GM19099 (cell line): ENCODE measurements around the gene FBXO34.

Experiments used
- POLR2A ChIP-seq: IDR thresholded peaks from 3 replicates; pipeline ENCODE4 v1.6.1; 2011; ENCODE audit warnings: low read depth; ENCODE audit not compliant: insufficient read length; ENCODE audit errors: extremely low read depth

The FBXO34 gene

DNA sequence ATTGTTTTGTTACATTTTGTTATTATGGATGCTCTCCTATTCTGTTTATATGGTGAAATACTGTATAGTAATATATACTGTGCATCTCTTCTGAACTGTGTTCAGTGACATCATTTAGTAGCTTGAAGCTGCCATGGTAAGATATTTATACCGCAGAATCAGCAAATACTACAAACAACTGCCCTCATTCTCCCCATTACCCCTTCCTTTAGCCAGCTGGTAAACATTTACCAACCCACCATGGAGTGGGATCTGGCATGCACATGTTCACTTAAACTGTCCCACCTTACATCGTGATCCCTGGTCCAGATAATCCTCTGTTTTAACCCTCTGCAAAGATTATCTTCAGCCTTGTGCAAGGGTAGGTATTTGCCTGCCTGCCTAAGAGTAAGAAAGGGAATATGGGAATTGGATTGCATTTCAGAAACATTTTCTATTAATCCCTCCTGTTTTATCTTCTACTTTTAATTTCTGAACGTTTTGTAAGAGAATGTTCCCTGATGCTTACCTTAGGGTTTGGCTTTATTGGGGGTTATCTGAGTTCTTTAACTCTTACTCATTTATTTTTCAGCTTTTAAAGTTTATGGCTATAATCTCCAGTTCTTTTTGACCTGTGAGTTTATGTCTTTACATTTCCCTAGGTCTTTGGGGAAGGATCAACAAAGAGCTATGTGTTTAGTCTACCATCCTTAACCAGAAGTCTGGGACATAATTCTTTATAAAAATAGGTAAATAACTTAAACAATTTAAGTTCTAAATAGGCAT lies 46.5 kb downstream of the FBXO34 start:
- no peak for TF ChIP-seq POLR2A

DNA sequence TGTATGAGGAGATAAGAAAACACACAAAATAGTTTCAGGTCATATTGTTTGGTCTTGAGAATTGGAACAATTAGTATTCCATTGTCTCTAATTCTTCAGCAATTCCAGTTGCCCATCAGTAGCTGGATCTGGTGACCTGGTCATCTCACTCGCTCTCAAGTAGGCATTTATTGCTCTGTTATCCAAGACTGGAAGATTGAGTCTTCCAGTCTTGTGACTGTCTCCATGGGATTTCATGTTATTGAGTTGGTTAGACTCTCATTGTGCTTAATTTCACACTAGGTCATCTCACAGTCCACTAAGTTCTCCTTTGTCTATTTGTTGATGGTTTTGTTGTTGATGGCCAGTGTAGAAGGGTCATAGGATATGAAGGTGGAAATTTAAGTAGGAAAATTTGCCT lies 47.5 kb downstream of the FBXO34 start:
- no peak for TF ChIP-seq POLR2A

DNA sequence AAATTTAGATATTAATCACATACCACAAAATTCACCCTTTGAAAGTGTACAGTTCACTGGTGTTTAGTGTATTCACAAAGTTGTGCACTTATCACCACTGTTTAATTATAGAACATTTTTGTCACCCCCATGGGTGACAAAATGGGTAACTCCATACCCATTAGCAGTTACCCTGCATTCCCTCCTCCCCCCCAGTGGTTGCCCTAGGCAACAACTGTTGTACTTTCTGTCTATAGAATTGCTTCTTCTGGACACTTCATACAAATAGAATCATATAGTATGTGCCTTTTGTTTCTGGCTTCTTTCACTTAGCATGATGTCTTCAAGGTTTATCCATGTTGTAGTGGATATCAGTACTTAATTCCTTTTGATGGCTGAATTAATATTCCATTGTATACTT lies 52.7 kb downstream of the FBXO34 start:
- no peak for TF ChIP-seq POLR2A

DNA sequence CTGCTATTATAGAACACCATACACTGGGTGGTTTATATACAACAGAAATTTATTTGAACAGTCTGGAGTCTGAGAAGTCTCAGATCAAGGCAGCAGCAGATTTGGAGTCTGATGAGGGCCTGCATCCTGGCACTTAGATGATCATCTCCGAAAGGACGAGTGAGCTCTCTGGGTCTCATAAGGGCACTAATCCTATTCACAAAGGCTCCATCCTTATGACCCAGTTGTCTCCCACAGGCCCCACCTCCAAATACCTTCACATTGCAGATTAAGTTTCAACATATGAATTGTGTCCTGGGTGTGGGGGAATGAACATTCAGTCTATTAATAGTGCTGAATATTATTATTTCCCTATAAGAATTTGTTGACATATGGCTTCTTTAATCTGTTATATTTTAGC lies 53.6 kb downstream of the FBXO34 start:
- TF ChIP-seq POLR2A, result no peak

DNA sequence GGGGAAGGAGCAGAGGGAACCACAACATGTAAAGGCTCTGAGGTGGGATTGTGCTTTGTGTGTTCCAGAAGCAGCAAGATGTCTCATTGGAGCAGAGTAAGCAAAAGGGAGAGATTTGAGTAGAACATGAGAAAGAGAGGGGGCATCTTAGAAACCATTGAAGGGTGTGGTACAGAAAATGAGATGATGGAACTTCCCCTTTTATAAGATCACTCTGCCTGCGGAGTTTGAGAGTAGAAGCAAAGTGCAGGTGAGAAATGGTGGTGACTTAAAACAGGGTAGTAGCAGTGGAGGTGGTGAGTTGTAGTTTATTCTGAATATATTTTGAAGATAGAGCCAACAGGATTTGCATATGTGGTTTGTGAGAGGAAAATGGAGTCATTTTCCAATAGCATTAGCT lies 56.0 kb downstream of the FBXO34 start:
- TF ChIP-seq POLR2A, result no peak

DNA sequence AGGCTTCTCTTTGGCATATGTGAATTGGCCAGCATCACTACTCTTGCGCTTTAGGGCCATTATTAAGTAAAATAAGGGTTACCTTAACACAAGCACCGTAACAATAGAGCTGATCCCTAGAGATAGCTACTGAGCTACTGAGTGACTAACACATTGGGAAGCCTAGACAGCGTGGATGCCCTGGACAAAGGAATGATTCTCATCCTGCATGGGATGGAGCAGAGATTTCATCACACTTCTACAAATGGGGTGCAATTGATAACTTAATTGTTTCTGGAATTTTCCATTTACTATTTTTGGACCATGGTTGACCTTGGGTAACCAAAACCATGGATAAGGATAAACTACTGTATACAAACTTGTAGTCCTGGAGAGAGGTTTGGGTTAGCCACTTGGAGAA lies 57.1 kb downstream of the FBXO34 start:
- no peak for TF ChIP-seq POLR2A

DNA sequence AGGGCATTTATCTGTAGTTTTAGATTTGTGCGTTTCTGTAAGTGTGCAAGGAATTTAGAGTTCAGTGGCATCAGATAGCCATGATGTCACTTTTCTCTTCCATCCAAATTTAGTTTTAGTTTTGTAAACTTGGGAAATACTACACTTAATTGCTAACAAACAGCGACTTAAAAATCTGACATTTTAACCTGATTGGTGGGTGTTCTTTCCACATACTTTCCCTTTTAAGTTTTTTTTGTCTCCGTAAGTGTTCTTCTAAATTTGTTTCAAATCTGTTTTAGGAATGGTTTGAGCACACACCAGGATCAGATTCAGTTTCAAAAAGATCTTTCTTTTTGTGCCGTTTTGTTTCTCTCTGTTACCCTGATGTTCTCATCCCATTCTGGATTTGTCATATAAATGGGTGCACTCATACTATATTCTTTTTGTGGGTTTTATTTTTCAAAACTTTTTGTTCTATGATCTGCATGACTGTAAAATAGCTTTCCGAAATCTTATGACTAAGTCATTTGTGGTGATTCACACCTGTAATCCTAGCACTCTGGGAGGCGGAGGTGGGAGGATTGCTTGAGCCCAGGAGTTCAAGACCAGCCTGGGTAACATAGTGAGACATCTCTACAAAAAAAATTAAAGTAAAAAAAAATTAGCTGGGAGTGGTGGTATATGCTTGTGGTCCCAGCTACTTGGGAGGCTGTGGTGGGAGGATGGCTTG lies 58.9 kb downstream of the FBXO34 start:
- TF ChIP-seq POLR2A, result no peak

DNA sequence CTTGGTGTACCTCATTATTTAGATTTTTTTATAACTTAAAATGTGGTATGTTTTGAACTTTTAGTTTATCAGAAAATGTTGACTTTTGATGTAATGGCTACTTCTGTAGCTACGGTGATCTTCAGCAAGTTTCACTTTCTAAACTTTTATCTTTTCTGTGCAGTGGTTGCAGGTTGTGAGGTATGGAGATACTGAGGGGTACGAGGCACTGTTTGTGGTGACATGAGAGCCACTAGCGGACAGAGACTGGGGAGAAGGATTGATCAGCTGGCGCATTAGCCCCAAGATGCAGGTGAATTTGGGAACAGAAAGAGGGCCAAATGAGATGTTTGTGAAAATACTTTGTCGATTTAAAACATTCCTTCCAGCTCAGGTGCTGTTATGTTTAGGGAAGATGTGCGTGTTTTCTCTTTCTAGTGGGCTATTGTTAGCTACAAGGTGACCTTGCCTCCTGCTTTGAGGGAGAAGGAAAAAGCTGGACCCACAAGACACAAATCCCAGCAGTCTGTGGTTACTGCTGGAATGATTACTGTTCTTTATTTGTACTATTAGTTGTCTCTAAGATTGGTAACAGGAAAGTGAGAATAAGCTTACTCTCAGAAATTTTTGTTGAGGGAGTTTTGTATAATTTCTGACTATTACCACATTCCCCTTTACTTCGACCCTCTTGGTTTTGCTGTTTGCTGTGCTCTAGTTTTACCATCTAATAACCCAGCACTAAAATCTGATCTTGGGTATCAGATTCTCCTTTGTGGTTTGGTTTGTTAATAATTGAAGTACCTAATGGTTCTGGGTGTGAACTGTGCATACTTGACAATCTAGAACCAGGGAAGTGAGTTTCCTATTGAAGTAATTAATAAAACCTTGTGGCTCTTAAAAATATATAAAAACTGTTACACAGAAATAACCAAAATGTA lies 61.7 kb downstream of the FBXO34 start:
- TF ChIP-seq POLR2A, result no peak

DNA sequence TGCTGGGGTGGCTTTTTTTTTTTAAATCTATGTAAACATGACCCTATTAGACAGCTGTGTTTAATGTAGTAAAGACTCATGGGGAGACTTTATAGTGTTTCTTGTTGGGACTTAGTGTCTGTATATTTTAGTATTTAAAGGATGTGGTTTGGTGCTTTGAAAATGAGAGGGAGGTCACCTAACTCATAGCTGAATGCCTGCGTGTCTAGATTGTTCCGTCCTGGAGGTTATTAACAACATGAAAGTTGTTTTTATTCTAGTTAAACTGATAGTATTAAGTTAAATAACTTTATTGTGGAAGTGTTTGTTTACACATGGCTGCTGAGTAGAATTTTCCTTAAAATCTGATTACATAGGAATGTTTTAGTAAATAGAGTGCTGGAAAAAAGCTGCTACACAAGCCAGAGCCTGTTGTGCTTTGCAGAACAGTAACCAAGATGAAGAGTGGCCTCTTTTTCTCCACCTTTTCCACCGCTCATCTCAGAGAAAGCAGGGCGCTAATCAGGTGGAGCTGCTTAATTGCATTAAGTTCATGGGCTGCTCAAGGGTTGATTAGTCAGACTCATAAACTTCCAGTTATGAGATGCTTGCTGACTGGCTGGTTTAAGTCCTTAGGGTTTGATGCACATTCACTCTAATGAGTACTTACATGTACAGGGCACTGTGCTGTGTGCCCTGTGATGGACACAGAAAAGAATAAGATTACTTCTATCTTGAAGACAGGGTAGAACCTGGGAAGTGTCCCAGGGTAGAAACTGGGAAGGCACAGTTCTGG lies 62.7 kb downstream of the FBXO34 start:
- no peak for TF ChIP-seq POLR2A

DNA sequence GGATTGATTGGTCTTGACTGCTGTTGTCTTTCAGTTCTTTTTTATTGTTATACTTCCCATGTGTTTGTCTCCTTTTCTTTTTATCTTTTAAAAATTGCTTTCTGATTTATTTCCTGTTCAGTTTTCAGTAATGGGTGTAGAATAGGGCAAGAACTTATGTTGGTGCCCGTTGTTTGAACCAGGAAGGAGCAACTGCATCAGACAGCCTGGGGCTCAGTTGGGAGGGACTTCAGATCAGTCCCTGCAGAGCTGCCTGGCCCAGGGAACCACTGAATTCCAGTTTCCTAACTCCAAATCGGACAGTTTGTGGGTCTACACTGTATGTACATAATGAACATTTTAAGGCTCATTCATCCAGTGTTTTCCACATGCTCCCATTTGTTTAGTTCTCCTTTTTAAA lies 64.9 kb downstream of the FBXO34 start:
- TF ChIP-seq POLR2A, result no peak

DNA sequence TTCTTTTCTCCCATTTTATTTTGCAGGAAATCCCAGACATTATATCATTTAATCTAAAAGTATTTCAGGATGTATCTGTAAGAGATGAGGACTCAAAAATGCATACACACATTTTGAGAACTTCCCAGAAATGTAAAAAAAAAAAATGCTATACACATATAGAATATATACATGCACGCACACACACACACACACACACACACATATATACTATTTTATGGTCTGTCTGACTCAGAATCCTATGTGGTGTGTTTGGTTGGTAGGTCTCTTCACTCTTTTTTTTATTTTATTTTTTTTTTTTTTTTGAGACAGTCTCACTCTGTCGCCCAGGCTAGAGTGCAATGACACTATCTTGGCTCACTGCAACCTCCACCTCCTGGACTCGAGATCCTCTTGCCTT lies 65.5 kb downstream of the FBXO34 start:
- no peak for TF ChIP-seq POLR2A

DNA sequence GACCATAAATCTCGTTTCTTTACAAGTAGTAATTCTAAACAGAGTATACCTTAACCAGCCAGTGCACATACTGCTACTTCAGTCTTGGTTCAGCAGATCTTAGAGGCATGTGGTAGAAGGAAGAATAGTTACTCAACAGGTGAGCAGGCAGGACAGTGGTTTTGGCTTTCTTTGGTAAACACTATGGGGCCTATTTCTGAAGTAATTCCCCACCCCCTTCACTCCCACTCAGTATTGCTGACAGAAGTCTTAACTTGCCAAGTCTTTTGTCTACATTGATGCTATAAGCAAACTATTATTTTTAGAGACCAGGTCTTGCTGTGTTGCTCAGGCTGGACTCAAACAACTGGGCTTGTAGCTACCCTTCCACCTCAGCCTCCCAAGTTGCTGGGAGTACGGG lies 68.5 kb downstream of the FBXO34 start:
- TF ChIP-seq POLR2A, result no peak

DNA sequence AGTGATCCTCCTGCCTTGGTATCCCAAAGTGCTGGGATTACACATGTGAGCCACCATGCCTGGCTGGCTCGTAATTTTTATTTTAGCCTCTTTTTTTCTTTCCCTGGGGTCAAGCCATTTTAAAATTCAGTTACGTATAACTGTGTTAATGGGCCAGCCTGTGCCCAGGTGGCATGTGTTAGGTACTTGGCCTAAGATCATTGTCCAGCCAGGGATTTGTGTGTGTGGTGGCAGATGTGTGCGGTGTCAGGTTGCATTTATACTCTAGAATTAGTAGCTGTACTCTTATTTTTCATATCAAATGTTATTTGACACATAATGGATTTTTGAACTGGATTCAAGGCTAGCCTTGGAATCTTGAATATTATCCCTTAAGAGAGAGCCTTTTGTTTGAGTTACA lies 69.3 kb downstream of the FBXO34 start:
- TF ChIP-seq POLR2A, result no peak

DNA sequence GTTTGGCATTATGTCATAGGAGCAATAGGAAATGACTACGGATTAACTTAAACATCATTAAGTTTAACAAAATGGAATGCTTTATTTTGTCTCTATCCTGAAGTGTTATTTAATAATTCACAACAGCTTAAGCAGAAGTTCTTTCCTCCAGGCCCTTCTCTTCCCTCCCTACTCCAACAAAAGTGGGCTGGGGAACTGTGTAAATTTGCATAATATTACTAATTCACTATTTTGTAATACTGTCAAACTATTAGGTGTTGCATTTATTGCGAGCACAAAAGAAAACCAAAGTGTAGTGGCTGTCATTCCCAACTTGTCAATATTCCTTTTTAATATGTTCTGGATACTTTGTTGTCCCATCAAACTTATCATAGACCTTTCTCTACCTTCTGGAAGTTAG lies 70.6 kb downstream of the FBXO34 start:
- TF ChIP-seq POLR2A, result no peak

DNA sequence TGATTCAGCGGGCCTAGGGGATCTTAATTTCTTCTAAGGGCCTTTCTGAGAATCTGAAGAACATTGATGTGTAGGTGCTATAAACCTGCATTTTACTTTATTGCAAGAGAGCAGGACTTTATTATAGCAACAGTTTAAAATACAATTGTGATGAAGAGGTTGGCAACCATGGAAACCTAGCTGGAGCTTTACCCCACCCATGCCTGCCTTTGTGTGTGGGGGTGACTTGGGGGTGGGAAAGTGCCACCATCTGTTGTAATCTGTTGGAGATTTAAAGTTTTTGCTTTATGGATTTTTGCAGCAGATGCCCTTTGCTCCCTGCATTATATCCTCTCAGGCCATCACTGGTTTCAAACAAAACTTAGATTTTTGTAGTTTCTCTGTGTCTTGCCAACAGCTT lies 75.8 kb downstream of the FBXO34 start:
- TF ChIP-seq POLR2A, result no peak

DNA sequence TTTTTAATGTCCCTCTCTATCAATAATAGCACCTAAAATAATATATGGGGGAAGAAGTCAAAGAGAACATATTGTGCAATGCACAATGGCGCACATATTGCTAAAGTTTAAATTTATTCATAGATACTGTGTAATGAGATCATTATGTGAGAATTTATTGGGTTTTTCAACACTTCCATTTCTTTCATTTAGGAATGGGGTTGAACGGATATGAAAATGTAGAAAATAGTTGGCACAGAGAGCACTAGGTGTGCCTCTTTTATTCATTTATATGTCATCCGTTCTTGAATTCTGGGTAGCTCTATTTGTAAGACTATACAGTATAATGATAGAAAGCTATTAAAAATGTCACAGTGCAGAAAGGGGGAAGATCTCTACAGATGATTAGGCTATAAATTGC lies 76.5 kb downstream of the FBXO34 start:
- no peak for TF ChIP-seq POLR2A
